GM12801 (cell line): ENCODE results near the gene ERG28.

Experiments used
- TF ChIP-seq, protein P1 (sequence below): IDR thresholded peaks from one replicate; pipeline ENCODE4 v1.5.1; 2011; ENCODE audit warnings: control low read depth; ENCODE audit not compliant: insufficient read length; ENCODE audit errors: extremely low read depth

Gene ERG28

DNA sequence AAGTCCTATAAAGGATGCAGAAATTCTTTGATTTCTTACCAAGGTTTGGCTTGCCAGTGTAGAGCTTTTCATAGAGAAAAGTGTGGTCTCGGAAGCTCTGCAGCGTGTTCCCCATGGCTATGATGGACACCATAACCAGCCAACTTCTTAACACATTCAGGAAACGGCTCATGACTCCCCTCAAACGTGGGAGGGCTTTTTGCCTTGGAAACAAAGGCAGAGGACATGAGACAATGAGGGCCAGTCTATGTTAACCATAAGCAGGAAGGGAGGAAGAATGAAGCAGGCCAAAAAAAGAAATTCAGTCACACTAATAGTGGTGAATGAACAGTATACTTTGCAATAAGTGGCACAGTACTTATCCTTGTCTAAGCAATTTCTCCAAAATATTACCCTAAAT, 3.3 kb downstream of the ERG28 start:
- TF ChIP-seq, protein P1, sequence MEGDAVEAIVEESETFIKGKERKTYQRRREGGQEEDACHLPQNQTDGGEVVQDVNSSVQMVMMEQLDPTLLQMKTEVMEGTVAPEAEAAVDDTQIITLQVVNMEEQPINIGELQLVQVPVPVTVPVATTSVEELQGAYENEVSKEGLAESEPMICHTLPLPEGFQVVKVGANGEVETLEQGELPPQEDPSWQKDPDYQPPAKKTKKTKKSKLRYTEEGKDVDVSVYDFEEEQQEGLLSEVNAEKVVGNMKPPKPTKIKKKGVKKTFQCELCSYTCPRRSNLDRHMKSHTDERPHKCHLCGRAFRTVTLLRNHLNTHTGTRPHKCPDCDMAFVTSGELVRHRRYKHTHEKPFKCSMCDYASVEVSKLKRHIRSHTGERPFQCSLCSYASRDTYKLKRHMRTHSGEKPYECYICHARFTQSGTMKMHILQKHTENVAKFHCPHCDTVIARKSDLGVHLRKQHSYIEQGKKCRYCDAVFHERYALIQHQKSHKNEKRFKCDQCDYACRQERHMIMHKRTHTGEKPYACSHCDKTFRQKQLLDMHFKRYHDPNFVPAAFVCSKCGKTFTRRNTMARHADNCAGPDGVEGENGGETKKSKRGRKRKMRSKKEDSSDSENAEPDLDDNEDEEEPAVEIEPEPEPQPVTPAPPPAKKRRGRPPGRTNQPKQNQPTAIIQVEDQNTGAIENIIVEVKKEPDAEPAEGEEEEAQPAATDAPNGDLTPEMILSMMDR, result no peak

DNA sequence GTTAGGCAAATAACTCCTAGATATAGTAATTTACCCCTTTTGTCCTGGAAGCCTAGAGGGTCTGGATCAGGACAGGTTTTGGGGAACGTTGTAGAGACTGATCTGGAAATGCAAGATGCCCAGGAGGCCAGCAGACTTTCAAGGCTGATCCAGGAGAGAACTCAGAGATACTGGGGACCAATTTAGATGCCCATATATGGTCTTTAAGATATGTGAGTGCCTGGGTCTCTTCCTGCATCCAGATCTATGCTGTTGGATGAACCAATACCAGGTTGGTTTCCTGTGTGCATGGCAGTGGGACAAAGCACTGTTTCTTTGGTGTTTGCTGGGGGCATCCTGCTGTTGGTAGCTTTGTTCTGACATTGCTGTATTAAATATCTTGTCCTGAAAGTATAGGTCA, 5.4 kb downstream of the ERG28 start:
- TF ChIP-seq, protein P1, result no peak

DNA sequence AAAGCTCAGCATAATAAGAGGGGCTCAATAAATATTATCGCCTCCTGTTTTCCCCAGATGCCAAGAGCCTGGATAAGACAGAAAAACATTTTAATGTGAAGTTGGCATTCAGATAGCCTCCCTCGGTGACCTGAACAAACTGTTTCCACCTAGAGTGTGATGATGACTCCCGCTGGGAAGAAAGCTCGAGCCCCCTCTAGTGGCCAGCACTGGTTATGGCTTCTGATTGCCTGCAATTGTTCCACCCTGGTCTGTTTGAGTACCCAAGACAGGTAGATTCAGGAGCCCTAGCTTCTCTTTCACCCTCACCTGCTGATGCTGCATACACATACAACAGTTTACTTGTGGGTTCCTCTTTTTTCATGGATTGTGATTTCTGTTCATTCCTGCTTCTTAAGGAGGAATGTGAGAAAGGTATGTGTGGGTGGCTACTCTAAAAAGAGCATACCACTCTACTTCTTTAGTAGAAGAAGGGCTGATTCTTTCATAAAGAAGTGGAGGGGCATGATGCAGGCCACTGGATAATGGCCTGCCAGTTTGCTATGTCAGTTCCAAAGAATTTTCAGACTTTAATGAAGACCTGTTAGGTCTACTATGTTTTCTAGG, 6.4 kb downstream of the ERG28 start:
- TF ChIP-seq, protein P1, result peak; percentile 44

DNA sequence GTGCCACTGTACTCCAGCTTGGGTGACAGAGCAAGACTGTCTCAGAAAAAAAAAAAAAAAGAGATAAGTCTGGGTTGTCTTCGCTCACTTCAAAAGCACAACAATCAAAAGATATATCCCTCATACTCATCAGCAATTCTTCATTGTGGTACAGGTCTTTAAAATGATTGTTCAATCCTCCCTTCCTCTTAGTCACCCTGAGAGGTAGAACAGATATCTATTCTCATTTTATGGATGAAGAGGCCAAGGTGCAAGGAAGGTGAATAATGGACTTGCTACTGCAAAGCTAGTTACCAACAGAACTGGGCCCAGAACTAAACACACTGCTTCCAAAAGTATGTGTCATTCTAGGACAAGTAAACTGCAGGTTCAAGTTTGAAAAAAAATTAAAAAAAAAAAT, 7.1 kb downstream of the ERG28 start:
- TF ChIP-seq, protein P1, result no peak

DNA sequence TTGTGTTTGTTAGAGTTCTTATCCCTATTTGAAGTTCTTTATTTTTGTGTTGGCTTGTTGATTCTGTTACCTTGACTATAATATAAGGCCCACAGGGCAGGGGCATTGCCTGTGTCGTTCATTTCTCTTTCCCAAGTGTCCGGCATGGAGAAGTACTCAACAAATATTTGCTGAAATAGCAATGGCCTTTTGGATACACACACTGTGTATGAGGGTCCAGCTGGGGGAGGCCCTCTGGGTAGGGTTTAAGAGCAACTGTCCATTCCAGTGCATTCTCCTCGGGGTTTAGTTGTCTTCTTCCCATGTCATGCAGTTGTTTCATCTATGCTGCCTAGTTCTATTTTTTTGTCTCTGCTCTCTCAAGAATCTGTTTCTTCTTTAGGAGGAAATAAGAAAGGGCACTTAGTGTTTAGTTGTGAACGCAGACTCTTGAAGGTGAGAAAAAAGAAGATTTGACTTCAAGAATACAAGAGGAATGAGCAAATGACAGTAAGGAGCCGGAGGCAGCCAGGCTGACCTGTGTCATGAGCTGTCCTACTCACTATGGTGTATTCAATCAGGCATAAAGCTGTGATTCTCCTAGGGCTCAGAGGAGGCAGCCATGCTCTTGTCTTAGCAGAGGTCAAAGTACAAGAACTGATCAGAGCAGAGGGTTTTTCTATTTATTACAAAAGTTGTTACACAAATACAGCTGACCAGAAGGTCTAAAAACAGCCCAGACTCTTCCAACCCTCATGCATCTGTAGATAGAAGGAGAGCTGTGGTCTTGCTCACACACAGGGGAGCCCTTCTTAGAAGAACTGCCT, 10.2 kb downstream of the ERG28 start:
- TF ChIP-seq, protein P1, result no peak

DNA sequence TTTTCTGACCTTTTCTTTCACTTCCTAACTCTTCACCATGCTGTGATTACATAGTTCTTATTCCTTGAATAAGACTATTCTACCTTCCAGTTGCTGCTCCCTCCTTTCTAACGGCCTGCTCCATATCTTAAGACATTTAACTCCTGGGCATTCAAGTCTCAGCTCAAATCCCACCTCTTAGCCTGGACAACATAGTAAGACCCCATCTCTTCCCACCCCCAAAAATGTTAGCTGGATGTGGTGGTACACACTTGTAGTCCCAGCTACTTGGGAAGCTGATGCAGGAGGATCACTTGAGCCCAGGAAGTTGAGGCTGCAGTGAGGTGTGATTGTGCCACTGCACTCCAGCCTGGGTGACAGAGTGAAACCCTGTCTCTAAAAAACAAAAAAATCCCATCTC, 10.9 kb downstream of the ERG28 start:
- TF ChIP-seq, protein P1, result no peak

DNA sequence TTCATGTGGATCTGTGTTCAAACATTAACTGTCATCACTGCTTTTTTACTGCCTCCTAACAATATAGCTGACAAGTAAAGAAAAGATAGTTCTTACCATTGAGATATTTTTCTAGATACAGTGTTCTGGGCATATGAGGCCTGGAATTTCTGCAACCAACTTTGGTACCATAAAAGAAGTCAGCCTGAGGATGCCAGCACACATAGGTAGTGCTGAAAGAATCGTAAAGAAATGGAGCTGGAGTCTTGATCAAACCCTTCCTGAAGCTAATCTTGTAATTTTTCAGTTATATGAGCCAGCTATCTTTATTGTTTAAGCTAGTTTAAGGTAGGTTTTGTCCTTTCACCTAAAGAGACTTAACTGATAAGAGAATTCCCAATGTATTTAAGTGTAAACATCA, 11.3 kb downstream of the ERG28 start:
- TF ChIP-seq, protein P1, result no peak
